HG03025 (cell line): ENCODE measurements around the gene KCNC1.

Source experiments
- ATAC-seq: cut with Tn5 transposase; IDR thresholded peaks from one replicate; pipeline ENCODE4 v1.9.1; 2021; ENCODE audit warnings: mild to moderate bottlenecking, moderate library complexity; ENCODE audit not compliant: unreplicated experiment, low FRiP score

KCNC1 gene

GRCh38 chr11:17811352-17811751 lies 76.8 kb downstream of the KCNC1 start:
- no peak for ATAC-seq

- ATAC-seq = no peak
These were observed 77.7 kb downstream of the KCNC1 start for GRCh38 chr11:17812091-17812864.

GRCh38 chr11:17812865-17813187 lies 78.2 kb downstream of the KCNC1 start:
- no peak for ATAC-seq

- ATAC-seq = no peak
These were observed 78.9 kb downstream of the KCNC1 start for GRCh38 chr11:17813391-17814059.

GRCh38 chr11:17814546-17814945 lies 80.0 kb downstream of the KCNC1 start:
- no peak for ATAC-seq

- ATAC-seq = no peak
These were observed 81.8 kb downstream of the KCNC1 start for GRCh38 chr11:17816232-17816931.

GRCh38 chr11:17821648-17822400 lies 87.2 kb downstream of the KCNC1 start:
- no peak for ATAC-seq

- ATAC-seq = no peak
These were observed 87.8 kb downstream of the KCNC1 start for GRCh38 chr11:17822401-17822781.

GRCh38 chr11:17827006-17827405 lies 92.4 kb downstream of the KCNC1 start:
- no peak for ATAC-seq

- ATAC-seq = no peak
These were observed 93.8 kb downstream of the KCNC1 start for GRCh38 chr11:17828311-17828751.

- no peak for ATAC-seq
These were observed 96.6 kb downstream of the KCNC1 start for GRCh38 chr11:17831228-17831627.

- no peak for ATAC-seq
These were observed 97.3 kb downstream of the KCNC1 start for GRCh38 chr11:17831883-17832282.
